Calu3 (cell line): Measurements from ENCODE around the gene RNF167. TPM values are rescaled to one million over a fixed set of nuclear protein-coding genes. Genes with fewer than 3 reads are reported as not detected.

Experiments
- BruUV-seq: library from RNA; stranded (reverse); fragments of 400-500 nt; replicated peaks from 2 replicates; lab custom pipeline; 2021; lab: Mats Ljungman, UMichigan
- CTCF ChIA-PET: fragments of 300-600 bp; sonication (Branson Sonifier 250); formaldehyde crosslinking; loops from one replicate; lab custom pipeline; 2022; ENCODE audit warnings: antibody characterized with exemption; lab: Charles Lee
- DNase-seq: peaks from one replicate; pipeline ENCODE4 v3.0.0; 2022
- H3K27ac Mint-ChIP-seq: one replicate; pipeline ENCODE4 v1.8.0; 2022; ENCODE audit warnings: mixed read lengths; ENCODE audit not compliant: unreplicated experiment
- H3K27me3 Mint-ChIP-seq: one replicate; pipeline ENCODE4 v1.8.0; 2022; ENCODE audit warnings: mixed read lengths; ENCODE audit not compliant: unreplicated experiment
- H3K36me3 Mint-ChIP-seq: one replicate; pipeline ENCODE4 v1.8.0; 2022; ENCODE audit warnings: mild to moderate bottlenecking, moderate library complexity, mixed read lengths; ENCODE audit not compliant: insufficient read depth, unreplicated experiment
- H3K4me1 Mint-ChIP-seq: one replicate; pipeline ENCODE4 v1.8.0; 2022; ENCODE audit warnings: mild to moderate bottlenecking, low read depth, mixed read lengths; ENCODE audit not compliant: unreplicated experiment
- H3K4me3 Mint-ChIP-seq: one replicate; pipeline ENCODE4 v1.8.0; 2022; ENCODE audit warnings: mild to moderate bottlenecking, low read depth, moderate library complexity, mixed read lengths; ENCODE audit not compliant: unreplicated experiment
- H3K9me3 Mint-ChIP-seq: one replicate; pipeline ENCODE4 v1.8.0; 2022; ENCODE audit warnings: low read depth, mixed read lengths; ENCODE audit not compliant: unreplicated experiment
- intact Hi-C: fragments of 100-400 bp; cut with micrococcal nuclease; formaldehyde crosslinking; loops from one replicate; pipeline ENCODE4 v1.10.0; 2022; ENCODE audit not compliant: unreplicated experiment
- total RNA-seq: library from RNA; stranded (reverse); gene quantifications from 2 replicates; pipeline ENCODE4 v1.2.3, GENCODE V29; 2022
- TF ChIP-seq, protein P1 (sequence below): fragments of 200-600 bp; IDR thresholded peaks from one replicate; pipeline ENCODE4 v1.8.0; 2022; ENCODE audit warnings: antibody characterized with exemption; ENCODE audit not compliant: unreplicated experiment

The RNF167 gene
- total RNA-seq, 1 experiment from 2014 or later, result 65.2 TPM

GRCh38 chr17:4893272-4893671 is 46.8 kb upstream of the RNF167 start:
- Mint-ChIP-seq H3K9me3 (no peaks in the 10 kb centered on the region), H3K36me3 (peaks cover 36% of the 10 kb centered on the region), H3K27ac (no peak overlapping the region), H3K27me3 (no peaks in the 10 kb centered on the region), H3K4me1 (no peaks in the 10 kb centered on the region), H3K4me3 (no peak overlapping the region)
- no peak for DNase-seq
- TF ChIP-seq, protein P1, sequence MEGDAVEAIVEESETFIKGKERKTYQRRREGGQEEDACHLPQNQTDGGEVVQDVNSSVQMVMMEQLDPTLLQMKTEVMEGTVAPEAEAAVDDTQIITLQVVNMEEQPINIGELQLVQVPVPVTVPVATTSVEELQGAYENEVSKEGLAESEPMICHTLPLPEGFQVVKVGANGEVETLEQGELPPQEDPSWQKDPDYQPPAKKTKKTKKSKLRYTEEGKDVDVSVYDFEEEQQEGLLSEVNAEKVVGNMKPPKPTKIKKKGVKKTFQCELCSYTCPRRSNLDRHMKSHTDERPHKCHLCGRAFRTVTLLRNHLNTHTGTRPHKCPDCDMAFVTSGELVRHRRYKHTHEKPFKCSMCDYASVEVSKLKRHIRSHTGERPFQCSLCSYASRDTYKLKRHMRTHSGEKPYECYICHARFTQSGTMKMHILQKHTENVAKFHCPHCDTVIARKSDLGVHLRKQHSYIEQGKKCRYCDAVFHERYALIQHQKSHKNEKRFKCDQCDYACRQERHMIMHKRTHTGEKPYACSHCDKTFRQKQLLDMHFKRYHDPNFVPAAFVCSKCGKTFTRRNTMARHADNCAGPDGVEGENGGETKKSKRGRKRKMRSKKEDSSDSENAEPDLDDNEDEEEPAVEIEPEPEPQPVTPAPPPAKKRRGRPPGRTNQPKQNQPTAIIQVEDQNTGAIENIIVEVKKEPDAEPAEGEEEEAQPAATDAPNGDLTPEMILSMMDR, result no peak
- BruUV-seq, result no TSS peak
- CTCF ChIA-PET, result no interaction called here
- intact Hi-C loops, result no loop called here

DNA sequence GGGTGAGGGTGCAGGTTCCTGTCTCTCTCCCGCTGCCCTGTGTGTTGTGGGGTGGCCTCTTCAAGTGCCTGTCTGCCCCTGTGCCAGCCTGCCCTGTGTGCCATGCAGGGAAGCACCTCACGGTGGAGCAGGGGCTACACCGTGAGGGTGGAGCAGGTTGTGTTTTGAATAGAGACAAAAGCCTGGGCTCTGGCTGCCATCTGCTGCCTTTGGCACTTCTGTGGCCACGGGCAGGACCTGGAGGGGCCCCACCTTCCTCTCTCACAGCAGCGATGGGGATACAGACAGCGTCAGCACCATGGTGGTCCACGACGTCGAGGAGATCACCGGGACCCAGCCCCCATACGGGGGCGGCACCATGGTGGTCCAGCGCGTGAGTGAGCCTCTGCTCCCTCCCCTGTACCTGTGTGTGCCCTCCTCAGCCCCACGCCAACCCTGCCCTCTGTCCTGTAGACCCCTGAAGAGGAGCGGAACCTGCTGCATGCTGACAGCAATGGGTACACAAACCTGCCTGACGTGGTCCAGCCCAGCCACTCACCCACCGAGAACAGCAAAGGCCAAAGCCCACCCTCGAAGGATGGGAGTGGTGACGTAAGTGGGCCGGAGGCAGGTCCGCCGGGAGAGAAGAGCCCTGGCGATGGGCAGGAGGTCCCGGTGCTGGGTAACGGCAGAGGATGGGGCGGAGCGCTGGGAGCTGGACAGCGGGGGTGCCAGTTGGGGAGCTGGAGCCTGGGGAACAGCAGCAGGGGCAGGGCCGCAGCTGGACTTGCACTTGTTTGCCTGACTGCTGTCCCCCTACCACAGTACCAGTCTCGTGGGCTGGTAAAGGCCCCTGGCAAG is 46.1 kb upstream of the RNF167 start:
- no TSS peak for BruUV-seq
- no peak for DNase-seq
- H3K4me1 Mint-ChIP-seq, result no peaks in the 10 kb centered on the region
- CTCF ChIA-PET, result no interaction called here
- TF ChIP-seq, protein P1, result no peak
- intact Hi-C loops, result no loop called here
- H3K9me3 Mint-ChIP-seq, result no peaks in the 10 kb centered on the region
- peaks cover 34% of the 10 kb centered on the region for H3K36me3 Mint-ChIP-seq
- no peaks in the 10 kb centered on the region for H3K27me3 Mint-ChIP-seq
- no peak overlapping the region for H3K27ac Mint-ChIP-seq
- H3K4me3 Mint-ChIP-seq, result no peak overlapping the region

DNA sequence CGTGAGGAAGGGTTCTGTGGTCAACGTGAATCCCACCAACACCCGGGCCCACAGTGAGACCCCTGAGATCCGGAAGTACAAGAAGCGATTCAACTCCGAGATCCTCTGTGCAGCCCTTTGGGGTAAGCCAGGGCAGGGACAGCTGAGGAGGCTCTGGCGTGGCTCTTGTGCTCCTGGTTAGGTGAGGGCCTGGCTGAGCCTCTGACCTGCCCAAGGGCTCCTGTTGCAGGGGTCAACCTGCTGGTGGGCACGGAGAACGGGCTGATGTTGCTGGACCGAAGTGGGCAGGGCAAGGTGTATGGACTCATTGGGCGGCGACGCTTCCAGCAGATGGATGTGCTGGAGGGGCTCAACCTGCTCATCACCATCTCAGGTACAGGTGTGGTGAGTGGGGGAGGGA is 44.9 kb upstream of the RNF167 start:
- CTCF ChIA-PET, result no interaction called here
- Mint-ChIP-seq H3K4me3 (no peak overlapping the region), H3K4me1 (no peaks in the 10 kb centered on the region), H3K27me3 (no peaks in the 10 kb centered on the region), H3K9me3 (no peaks in the 10 kb centered on the region), H3K27ac (no peak overlapping the region), H3K36me3 (peaks cover 35% of the 10 kb centered on the region)
- no peak for DNase-seq
- intact Hi-C loops, result no loop called here
- no TSS peak for BruUV-seq
- TF ChIP-seq, protein P1, result no peak

DNA sequence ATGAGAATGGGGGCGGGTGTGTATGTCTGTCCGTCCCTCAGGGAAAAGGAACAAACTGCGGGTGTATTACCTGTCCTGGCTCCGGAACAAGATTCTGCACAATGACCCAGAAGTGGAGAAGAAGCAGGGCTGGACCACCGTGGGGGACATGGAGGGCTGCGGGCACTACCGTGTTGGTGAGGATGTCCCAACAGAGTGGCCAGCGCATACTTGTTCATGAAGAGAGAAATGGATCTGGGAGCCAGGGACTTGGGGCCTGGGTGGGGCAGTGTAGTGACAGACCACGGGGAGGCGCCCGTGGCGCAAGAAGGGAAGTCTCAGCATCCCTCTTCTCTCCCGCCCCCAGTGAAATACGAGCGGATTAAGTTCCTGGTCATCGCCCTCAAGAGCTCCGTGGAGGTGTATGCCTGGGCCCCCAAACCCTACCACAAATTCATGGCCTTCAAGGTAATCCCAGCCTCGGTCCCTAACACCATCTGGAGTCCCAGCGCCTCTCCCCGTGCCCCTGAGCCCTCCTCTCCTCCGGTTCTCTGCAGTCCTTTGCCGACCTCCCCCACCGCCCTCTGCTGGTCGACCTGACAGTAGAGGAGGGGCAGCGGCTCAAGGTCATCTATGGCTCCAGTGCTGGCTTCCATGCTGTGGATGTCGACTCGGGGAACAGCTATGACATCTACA is 44.3 kb upstream of the RNF167 start:
- intact Hi-C loops, result no loop called here
- CTCF ChIA-PET, result no interaction called here
- no peaks in the 10 kb centered on the region for H3K4me1 Mint-ChIP-seq
- peaks cover 40% of the 10 kb centered on the region for H3K36me3 Mint-ChIP-seq
- no peaks in the 10 kb centered on the region for H3K27me3 Mint-ChIP-seq
- no peak for DNase-seq
- TSS peak; percentile 49 for BruUV-seq
- TF ChIP-seq, protein P1, result no peak
- no peaks in the 10 kb centered on the region for H3K9me3 Mint-ChIP-seq
- no peak overlapping the region for H3K4me3 Mint-ChIP-seq
- no peak overlapping the region for H3K27ac Mint-ChIP-seq
